Measurements from ENCODE around the gene PPP1R3G. TPM values are rescaled to one million over a fixed set of nuclear protein-coding genes. Genes with fewer than 3 reads are reported as not detected.
"Not testable (repeated sequence)": the region's sequence is repeated elsewhere in the genome, so short reads cannot be mapped to it uniquely, and the experiment has no call there.

Gene PPP1R3G
- total RNA-seq (2014; rRNA removed; shearing (Covaris generic); ENCODE audit: low replicate concordance) = 0.14 and 0.26 TPM in 2 replicates

GRCh38 chr6:5084781-5085647 lies at the start of gene PPP1R3G:
Gene PPP1R3G (plus strand): TSS chr6:5085341. CDS start chr6:5085486, 145 bp downstream.
- no peak for DNase-seq (ENCODE audit: low read depth)
- in situ Hi-C loops (cut with HindIII; ENCODE audit: low pct_unique_long_range_greater_than_20kb, low sequenced_read_pairs) = no loop called here

- in situ Hi-C loops (cut with HindIII; ENCODE audit: low pct_unique_long_range_greater_than_20kb, low sequenced_read_pairs) = no loop called here
- DNase-seq (ENCODE audit: low read depth) = peak; percentile 61
These were observed 48.9 kb upstream of the PPP1R3G start for GRCh38 chr6:5036269-5036668.

- no peak for DNase-seq (ENCODE audit: low read depth)
- in situ Hi-C loops (cut with HindIII; ENCODE audit: low pct_unique_long_range_greater_than_20kb, low sequenced_read_pairs) = no loop called here
These were observed 43.2 kb upstream of the PPP1R3G start for GRCh38 chr6:5041955-5042354.

- in situ Hi-C loops (cut with HindIII; ENCODE audit: low pct_unique_long_range_greater_than_20kb, low sequenced_read_pairs) = no loop called here
These were observed 42.7 kb upstream of the PPP1R3G start for GRCh38 chr6:5042436-5042835.

GRCh38 chr6:5044866-5045265 lies 40.3 kb upstream of the PPP1R3G start:
- DNase-seq (ENCODE audit: low read depth) = no peak
- in situ Hi-C loops (cut with HindIII; ENCODE audit: low pct_unique_long_range_greater_than_20kb, low sequenced_read_pairs) = no loop called here

More at GRCh38 chr6:5042436-5042835, 42.7 kb upstream of the PPP1R3G start:
- no peak for DNase-seq (ENCODE audit: low read depth)

- DNase-seq (ENCODE audit: low read depth) = no peak
- in situ Hi-C loops (cut with HindIII; ENCODE audit: low pct_unique_long_range_greater_than_20kb, low sequenced_read_pairs) = no loop called here
These were observed 39.7 kb upstream of the PPP1R3G start for GRCh38 chr6:5045416-5045815.

- in situ Hi-C loops (cut with HindIII; ENCODE audit: low pct_unique_long_range_greater_than_20kb, low sequenced_read_pairs) = no loop called here
- no peak for DNase-seq (ENCODE audit: low read depth)
These were observed 38.7 kb upstream of the PPP1R3G start for GRCh38 chr6:5046430-5046829.

- no peak for DNase-seq (ENCODE audit: low read depth)
- in situ Hi-C loops (cut with HindIII; ENCODE audit: low pct_unique_long_range_greater_than_20kb, low sequenced_read_pairs) = no loop called here
These were observed 35.1 kb upstream of the PPP1R3G start for GRCh38 chr6:5050009-5050408.

- in situ Hi-C loops (cut with HindIII; ENCODE audit: low pct_unique_long_range_greater_than_20kb, low sequenced_read_pairs) = no loop called here
- no peak for DNase-seq (ENCODE audit: low read depth)
These were observed 33.7 kb upstream of the PPP1R3G start for GRCh38 chr6:5051394-5051793.

- no peak for DNase-seq (ENCODE audit: low read depth)
- in situ Hi-C loops (cut with HindIII; ENCODE audit: low pct_unique_long_range_greater_than_20kb, low sequenced_read_pairs) = no loop called here
These were observed 32.1 kb upstream of the PPP1R3G start for GRCh38 chr6:5053038-5053437.

- in situ Hi-C loops (cut with HindIII; ENCODE audit: low pct_unique_long_range_greater_than_20kb, low sequenced_read_pairs) = no loop called here
- DNase-seq (ENCODE audit: low read depth) = no peak
These were observed 31.3 kb upstream of the PPP1R3G start for GRCh38 chr6:5053864-5054244.

GRCh38 chr6:5054245-5054873 lies 30.8 kb upstream of the PPP1R3G start:
- in situ Hi-C loops (cut with HindIII; ENCODE audit: low pct_unique_long_range_greater_than_20kb, low sequenced_read_pairs) = no loop called here
- no peak for DNase-seq (ENCODE audit: low read depth)

GRCh38 chr6:5055118-5055517 lies 30.0 kb upstream of the PPP1R3G start:
- in situ Hi-C loops (cut with HindIII; ENCODE audit: low pct_unique_long_range_greater_than_20kb, low sequenced_read_pairs) = no loop called here
- no peak for DNase-seq (ENCODE audit: low read depth)

- in situ Hi-C loops (cut with HindIII; ENCODE audit: low pct_unique_long_range_greater_than_20kb, low sequenced_read_pairs) = no loop called here
- no peak for DNase-seq (ENCODE audit: low read depth)
These were observed 26.9 kb upstream of the PPP1R3G start for GRCh38 chr6:5058254-5058653.

- in situ Hi-C loops (cut with HindIII; ENCODE audit: low pct_unique_long_range_greater_than_20kb, low sequenced_read_pairs) = no loop called here
- no peak for DNase-seq (ENCODE audit: low read depth)
These were observed 25.9 kb upstream of the PPP1R3G start for GRCh38 chr6:5059036-5059896.

GRCh38 chr6:5060439-5060838 lies 24.7 kb upstream of the PPP1R3G start:
- in situ Hi-C loops (cut with HindIII; ENCODE audit: low pct_unique_long_range_greater_than_20kb, low sequenced_read_pairs); DNase-seq (ENCODE audit: low read depth): not testable (repeated sequence)

GRCh38 chr6:5061152-5061551 lies 24.0 kb upstream of the PPP1R3G start:
- in situ Hi-C loops (cut with HindIII; ENCODE audit: low pct_unique_long_range_greater_than_20kb, low sequenced_read_pairs) = no loop called here
- no peak for DNase-seq (ENCODE audit: low read depth)

GRCh38 chr6:5063617-5064016 lies 21.5 kb upstream of the PPP1R3G start:
- in situ Hi-C loops (cut with HindIII; ENCODE audit: low pct_unique_long_range_greater_than_20kb, low sequenced_read_pairs) = no loop called here
- DNase-seq (ENCODE audit: low read depth) = no peak

Measured in Caki2 (cell line).